HepG2 (cell line): ENCODE results near the gene ANKLE1. TPM values are rescaled to one million over a fixed set of nuclear protein-coding genes. Genes with fewer than 3 reads are reported as not detected.

Source experiments
- CC2D1A ChIP-seq: sonication (generic); formaldehyde crosslinking; IDR thresholded peaks from 2 replicates; pipeline ENCODE4 v1.8.1; 2023; ENCODE audit warnings: mild to moderate bottlenecking, missing genetic modification reagents
- ETV5 ChIP-seq: IDR thresholded peaks from 2 replicates; pipeline ENCODE4 v1.6.1; 2018; ENCODE audit warnings: missing biosample characterization, missing genetic modification reagents, inconsistent platforms, borderline replicate concordance
- ETV6 ChIP-seq: sonication (generic); formaldehyde crosslinking; conservative IDR thresholded peaks from 2 replicates; pipeline ENCODE4 v1.4.0; 2020; ENCODE audit warnings: missing genetic modification reagents
- HNF4A ChIP-seq: sonication (generic); formaldehyde crosslinking; IDR thresholded peaks from 2 replicates; pipeline ENCODE4 v1.4.0; 2020; ENCODE audit warnings: missing genetic modification reagents
- MAZ ChIP-seq, 2 experiments: sonication (generic) in 1 of 2; formaldehyde crosslinking in 1 of 2; IDR thresholded peaks; 2 replicates each; pipeline versions ENCODE4 v1.5.0 to v1.6.1; 2012 to 2020; ENCODE audit warnings: low read depth in 2 of 2, mild to moderate bottlenecking in 2 of 2, borderline replicate concordance in 1 of 2, improper control_type of control experiment in 1 of 2, low read length in 1 of 2, missing genetic modification reagents in 1 of 2, moderate library complexity in 1 of 2
- U2AF1 ChIP-seq: fragments of 200-400 bp; formaldehyde crosslinking; optimal IDR thresholded peaks from 2 replicates; pipeline ENCODE3; 2017; ENCODE audit warnings: mild to moderate bottlenecking, low read depth, low read length
- ZNF543 ChIP-seq: sonication (generic); formaldehyde crosslinking; IDR thresholded peaks from 2 replicates; pipeline ENCODE4 v1.4.0; 2020; ENCODE audit warnings: mild to moderate bottlenecking, missing genetic modification reagents
- ZNF777 ChIP-seq: sonication (generic); formaldehyde crosslinking; IDR thresholded peaks from 2 replicates; pipeline ENCODE4 v1.4.0; 2020; ENCODE audit warnings: missing genetic modification reagents
- ZSCAN30 ChIP-seq: sonication (generic); formaldehyde crosslinking; IDR thresholded peaks from 2 replicates; pipeline ENCODE4 v1.5.0; 2020; ENCODE audit warnings: mild to moderate bottlenecking, missing genetic modification reagents
- polyA plus RNA-seq, 8 experiments: library from polyadenylated mRNA; depleted of rRNA in 3 of 8; stranded (reverse) in 7 of 8; unstranded in 1 of 8; fragments of >200 nt; fragmentation: Illumina TruSeq in 4 of 8; extraction: Trizol in 4 of 8; gene quantifications; 2 replicates each; pipeline versions ENCODE4 v1.2.1 to v1.2.3, GENCODE V29; 2011 to 2016; ENCODE audit warnings: low read depth in 4 of 8, missing spikeins in 1 of 8, mixed read lengths in 1 of 8; ENCODE audit not compliant: insufficient read depth in 1 of 8
- total RNA-seq, 5 experiments: library from RNA; depleted of rRNA; stranded (reverse); fragments of >200 nt; fragmentation: Illumina TruSeq; extraction: Trizol; gene quantifications; 2 replicates each; pipeline ENCODE4 v1.2.3, GENCODE V29; 2016; ENCODE audit warnings: low read depth in 1 of 5
- TF ChIP-seq, protein P1 (sequence below): sonication (generic); formaldehyde crosslinking; IDR thresholded peaks from 2 replicates; pipeline ENCODE4 v1.4.0; 2020; ENCODE audit warnings: missing genetic modification reagents
- TF ChIP-seq, protein P2 (sequence below): sonication (generic); formaldehyde crosslinking; IDR thresholded peaks from 2 replicates; pipeline ENCODE4 v1.5.0; 2020; ENCODE audit warnings: mild to moderate bottlenecking, missing genetic modification reagents, borderline replicate concordance
- TF ChIP-seq, protein P3 (sequence below): sonication (generic); formaldehyde crosslinking; conservative IDR thresholded peaks from 2 replicates; pipeline ENCODE4 v1.4.0; 2020; ENCODE audit warnings: mild to moderate bottlenecking, missing genetic modification reagents, moderate library complexity
- TF ChIP-seq, protein P4 (sequence below): sonication (generic); formaldehyde crosslinking; IDR thresholded peaks from 2 replicates; pipeline ENCODE4 v1.4.0; 2020; ENCODE audit warnings: mild to moderate bottlenecking, missing genetic modification reagents, borderline replicate concordance
- TF ChIP-seq, protein P5 (sequence below): sonication (generic); formaldehyde crosslinking; IDR thresholded peaks from 2 replicates; pipeline ENCODE4 v1.4.0; 2020; ENCODE audit warnings: missing genetic modification reagents

Gene ANKLE1
- total and polyA plus RNA-seq, 2 of the 13 experiments (the other 11 are each of a cell fraction or from before 2014, with no cell fraction given) = 0.69 to 1.5 TPM

DNA sequence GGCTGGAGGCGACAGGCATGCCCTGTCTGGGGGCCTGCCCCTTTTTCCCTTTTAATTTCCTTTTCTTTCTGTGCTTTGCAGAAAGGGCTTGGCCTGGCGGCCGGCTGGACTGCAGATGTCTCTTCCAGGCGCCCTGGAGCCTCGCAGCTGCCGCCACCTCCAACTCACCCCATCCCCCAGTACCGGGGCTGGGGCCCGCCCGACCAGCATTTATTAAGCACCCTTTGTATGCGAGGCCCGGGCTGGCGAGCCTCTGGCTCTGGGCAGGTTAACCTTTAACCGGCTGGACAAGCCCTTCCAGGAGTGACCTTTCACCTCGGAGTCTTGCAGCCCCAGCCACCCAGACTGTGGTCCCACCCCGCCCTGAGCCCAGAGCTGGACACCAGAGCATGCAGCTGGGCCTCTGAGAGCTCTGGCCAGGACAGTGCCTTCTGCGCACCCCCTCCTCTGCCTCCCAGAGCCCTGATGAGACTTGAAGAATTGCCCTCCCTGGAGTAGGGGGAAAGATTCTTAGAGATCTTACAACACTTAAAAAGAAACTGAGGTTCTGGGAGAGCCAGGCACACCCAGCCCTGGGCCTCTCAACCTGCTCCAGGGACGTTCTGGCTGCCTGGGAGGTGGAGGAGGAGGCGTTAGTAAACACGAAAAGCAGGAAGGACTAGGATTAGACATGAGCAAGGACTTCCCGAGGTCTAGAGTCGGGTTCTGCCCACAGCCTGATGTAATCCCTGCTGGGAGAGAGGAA is 34.8 kb upstream of the ANKLE1 start (continued):
- TF ChIP-seq, protein P1, sequence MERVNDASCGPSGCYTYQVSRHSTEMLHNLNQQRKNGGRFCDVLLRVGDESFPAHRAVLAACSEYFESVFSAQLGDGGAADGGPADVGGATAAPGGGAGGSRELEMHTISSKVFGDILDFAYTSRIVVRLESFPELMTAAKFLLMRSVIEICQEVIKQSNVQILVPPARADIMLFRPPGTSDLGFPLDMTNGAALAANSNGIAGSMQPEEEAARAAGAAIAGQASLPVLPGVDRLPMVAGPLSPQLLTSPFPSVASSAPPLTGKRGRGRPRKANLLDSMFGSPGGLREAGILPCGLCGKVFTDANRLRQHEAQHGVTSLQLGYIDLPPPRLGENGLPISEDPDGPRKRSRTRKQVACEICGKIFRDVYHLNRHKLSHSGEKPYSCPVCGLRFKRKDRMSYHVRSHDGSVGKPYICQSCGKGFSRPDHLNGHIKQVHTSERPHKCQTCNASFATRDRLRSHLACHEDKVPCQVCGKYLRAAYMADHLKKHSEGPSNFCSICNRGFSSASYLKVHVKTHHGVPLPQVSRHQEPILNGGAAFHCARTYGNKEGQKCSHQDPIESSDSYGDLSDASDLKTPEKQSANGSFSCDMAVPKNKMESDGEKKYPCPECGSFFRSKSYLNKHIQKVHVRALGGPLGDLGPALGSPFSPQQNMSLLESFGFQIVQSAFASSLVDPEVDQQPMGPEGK (CRISPR knock-in tag) = peak; percentile 63
- TF ChIP-seq ETV6 = no peak
- TF ChIP-seq, protein P2, sequence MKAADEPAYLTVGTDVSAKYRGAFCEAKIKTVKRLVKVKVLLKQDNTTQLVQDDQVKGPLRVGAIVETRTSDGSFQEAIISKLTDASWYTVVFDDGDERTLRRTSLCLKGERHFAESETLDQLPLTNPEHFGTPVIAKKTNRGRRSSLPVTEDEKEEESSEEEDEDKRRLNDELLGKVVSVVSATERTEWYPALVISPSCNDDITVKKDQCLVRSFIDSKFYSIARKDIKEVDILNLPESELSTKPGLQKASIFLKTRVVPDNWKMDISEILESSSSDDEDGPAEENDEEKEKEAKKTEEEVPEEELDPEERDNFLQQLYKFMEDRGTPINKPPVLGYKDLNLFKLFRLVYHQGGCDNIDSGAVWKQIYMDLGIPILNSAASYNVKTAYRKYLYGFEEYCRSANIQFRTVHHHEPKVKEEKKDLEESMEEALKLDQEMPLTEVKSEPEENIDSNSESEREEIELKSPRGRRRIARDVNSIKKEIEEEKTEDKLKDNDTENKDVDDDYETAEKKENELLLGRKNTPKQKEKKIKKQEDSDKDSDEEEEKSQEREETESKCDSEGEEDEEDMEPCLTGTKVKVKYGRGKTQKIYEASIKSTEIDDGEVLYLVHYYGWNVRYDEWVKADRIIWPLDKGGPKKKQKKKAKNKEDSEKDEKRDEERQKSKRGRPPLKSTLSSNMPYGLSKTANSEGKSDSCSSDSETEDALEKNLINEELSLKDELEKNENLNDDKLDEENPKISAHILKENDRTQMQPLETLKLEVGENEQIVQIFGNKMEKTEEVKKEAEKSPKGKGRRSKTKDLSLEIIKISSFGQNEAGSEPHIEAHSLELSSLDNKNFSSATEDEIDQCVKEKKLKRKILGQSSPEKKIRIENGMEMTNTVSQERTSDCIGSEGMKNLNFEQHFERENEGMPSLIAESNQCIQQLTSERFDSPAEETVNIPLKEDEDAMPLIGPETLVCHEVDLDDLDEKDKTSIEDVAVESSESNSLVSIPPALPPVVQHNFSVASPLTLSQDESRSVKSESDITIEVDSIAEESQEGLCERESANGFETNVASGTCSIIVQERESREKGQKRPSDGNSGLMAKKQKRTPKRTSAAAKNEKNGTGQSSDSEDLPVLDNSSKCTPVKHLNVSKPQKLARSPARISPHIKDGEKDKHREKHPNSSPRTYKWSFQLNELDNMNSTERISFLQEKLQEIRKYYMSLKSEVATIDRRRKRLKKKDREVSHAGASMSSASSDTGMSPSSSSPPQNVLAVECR (CRISPR knock-in tag) = 0 out of 2 replicates have a peak, but pooled peaks have one; percentile 19
- no peak for TF ChIP-seq U2AF1
- no peak; the same call in 1 of the 2 replicates for TF ChIP-seq MAZ (IDR thresholded peaks at IDR 0.05; ENCODE audit: borderline replicate concordance, low read depth, low read length)
- TF ChIP-seq MAZ (CRISPR knock-in tag; IDR thresholded peaks at IDR 0.05; ENCODE audit: low read depth) = peak; percentile 10; the same call in 1 of the 2 replicates
- TF ChIP-seq ETV5 = 0 out of 2 replicates have a peak, but pooled peaks have one; percentile 22
- peak; percentile 59 for TF ChIP-seq HNF4A (CRISPR knock-in tag)
- no peak for TF ChIP-seq ZSCAN30 (CRISPR knock-in tag)
- TF ChIP-seq, protein P3, sequence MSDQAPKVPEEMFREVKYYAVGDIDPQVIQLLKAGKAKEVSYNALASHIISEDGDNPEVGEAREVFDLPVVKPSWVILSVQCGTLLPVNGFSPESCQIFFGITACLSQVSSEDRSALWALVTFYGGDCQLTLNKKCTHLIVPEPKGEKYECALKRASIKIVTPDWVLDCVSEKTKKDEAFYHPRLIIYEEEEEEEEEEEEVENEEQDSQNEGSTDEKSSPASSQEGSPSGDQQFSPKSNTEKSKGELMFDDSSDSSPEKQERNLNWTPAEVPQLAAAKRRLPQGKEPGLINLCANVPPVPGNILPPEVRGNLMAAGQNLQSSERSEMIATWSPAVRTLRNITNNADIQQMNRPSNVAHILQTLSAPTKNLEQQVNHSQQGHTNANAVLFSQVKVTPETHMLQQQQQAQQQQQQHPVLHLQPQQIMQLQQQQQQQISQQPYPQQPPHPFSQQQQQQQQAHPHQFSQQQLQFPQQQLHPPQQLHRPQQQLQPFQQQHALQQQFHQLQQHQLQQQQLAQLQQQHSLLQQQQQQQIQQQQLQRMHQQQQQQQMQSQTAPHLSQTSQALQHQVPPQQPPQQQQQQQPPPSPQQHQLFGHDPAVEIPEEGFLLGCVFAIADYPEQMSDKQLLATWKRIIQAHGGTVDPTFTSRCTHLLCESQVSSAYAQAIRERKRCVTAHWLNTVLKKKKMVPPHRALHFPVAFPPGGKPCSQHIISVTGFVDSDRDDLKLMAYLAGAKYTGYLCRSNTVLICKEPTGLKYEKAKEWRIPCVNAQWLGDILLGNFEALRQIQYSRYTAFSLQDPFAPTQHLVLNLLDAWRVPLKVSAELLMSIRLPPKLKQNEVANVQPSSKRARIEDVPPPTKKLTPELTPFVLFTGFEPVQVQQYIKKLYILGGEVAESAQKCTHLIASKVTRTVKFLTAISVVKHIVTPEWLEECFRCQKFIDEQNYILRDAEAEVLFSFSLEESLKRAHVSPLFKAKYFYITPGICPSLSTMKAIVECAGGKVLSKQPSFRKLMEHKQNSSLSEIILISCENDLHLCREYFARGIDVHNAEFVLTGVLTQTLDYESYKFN = peak; percentile 60
- no peak for TF ChIP-seq ZNF777 (CRISPR knock-in tag)
- TF ChIP-seq, protein P4, sequence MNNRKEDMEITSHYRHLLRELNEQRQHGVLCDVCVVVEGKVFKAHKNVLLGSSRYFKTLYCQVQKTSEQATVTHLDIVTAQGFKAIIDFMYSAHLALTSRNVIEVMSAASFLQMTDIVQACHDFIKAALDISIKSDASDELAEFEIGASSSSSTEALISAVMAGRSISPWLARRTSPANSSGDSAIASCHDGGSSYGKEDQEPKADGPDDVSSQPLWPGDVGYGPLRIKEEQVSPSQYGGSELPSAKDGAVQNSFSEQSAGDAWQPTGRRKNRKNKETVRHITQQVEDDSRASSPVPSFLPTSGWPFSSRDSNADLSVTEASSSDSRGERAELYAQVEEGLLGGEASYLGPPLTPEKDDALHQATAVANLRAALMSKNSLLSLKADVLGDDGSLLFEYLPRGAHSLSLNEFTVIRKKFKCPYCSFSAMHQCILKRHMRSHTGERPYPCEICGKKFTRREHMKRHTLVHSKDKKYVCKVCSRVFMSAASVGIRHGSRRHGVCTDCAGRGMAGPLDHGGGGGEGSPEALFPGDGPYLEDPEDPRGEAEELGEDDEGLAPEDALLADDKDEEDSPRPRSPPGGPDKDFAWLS = no peak
- peak; percentile 80; the same call in 1 of the 2 replicates for TF ChIP-seq ZNF543 (CRISPR knock-in tag)
- TF ChIP-seq CC2D1A (CRISPR knock-in tag) = no peak
- TF ChIP-seq, protein P5, sequence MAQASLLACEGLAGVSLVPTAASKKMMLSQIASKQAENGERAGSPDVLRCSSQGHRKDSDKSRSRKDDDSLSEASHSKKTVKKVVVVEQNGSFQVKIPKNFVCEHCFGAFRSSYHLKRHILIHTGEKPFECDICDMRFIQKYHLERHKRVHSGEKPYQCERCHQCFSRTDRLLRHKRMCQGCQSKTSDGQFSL (CRISPR knock-in tag) = no peak
